Mammary epithelial cell (primary cell): ENCODE measurements around the gene ZNF331.

ENCODE experiments used
- EZH2 ChIP-seq: IDR thresholded peaks from 2 replicates; pipeline ENCODE4 v1.6.1; 2012; ENCODE audit warnings: low read length, inconsistent platforms, borderline replicate concordance
- TF ChIP-seq, protein P1 (sequence below), 2 donors: IDR thresholded peaks in 1 of 2; conservative IDR thresholded peaks in 1 of 2; 2 replicates each; pipeline ENCODE4 v1.5.1; 2011 to 2012; ENCODE audit warnings: inconsistent platforms in 2 of 2, low read length in 2 of 2, mild to moderate bottlenecking in 2 of 2, control low read depth in 1 of 2, low read depth in 1 of 2; ENCODE audit not compliant: insufficient read depth in 1 of 2; ENCODE audit errors: extremely low read depth in 1 of 2

DNA sequence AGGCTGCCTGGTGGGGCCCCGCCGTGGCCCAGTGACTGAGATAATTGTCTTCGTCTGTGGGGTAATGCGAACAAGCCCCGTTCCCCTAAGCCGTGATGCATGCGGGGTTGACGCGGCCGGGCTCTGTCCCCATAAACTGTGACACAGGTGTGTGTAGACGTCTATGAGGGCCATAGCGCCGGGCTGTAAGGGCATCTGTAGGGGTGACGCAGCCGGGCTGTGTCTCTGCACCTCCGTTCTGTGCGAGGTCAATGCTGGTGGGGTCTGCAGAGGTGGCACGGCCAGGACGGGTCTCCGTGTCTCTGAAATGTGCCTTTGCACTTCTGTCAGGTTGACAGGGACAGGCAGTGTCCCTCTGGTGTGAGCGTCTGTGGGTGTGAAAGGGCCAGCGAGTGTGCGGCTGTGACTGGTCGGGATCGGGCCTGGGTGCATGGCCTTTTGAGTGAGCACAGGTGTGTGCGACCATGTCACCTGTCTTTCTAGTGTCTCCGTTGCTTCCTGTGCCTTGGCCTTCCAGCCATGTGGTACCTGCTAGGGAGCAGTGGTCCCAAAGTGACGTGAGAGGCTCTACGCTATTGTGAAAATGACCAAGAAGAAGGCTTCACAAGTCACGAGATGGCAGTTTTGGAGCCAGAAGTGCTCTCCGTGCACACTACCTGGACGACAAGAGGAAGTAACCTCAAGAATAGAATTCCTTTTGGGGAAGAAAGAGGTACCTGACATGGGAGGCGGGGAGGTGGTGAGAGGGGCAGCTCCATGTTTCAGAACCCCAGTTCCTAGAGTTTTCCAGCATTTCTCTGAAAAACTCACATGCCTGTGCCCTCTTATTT lies 16.4 kb upstream of the ZNF331 start:
- TF ChIP-seq, protein P1, sequence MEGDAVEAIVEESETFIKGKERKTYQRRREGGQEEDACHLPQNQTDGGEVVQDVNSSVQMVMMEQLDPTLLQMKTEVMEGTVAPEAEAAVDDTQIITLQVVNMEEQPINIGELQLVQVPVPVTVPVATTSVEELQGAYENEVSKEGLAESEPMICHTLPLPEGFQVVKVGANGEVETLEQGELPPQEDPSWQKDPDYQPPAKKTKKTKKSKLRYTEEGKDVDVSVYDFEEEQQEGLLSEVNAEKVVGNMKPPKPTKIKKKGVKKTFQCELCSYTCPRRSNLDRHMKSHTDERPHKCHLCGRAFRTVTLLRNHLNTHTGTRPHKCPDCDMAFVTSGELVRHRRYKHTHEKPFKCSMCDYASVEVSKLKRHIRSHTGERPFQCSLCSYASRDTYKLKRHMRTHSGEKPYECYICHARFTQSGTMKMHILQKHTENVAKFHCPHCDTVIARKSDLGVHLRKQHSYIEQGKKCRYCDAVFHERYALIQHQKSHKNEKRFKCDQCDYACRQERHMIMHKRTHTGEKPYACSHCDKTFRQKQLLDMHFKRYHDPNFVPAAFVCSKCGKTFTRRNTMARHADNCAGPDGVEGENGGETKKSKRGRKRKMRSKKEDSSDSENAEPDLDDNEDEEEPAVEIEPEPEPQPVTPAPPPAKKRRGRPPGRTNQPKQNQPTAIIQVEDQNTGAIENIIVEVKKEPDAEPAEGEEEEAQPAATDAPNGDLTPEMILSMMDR (conservative IDR thresholded peaks at IDR 0.05 in 1 of 2, IDR thresholded peaks at IDR 0.05 in 1 of 2; ENCODE audit: extremely low read depth in 1 of 2, insufficient read depth in 1 of 2, low read depth in 1 of 2, low read length in 2 of 2): no peak
- no peak for TF ChIP-seq EZH2
